Nephron (organoid): ENCODE measurements around the gene PTPRB.
A peak's percentile ranks its signal among the peaks of the same experiment; 100 is the strongest.

ENCODE experiments used
- H3K27ac Mint-ChIP-seq, 3 experiments: 2 replicates each; pipeline ENCODE4 v1.8.0; 2020; ENCODE audit warnings: mixed read lengths in 3 of 3, mild to moderate bottlenecking in 2 of 3, moderate library complexity in 1 of 3
- H3K27me3 Mint-ChIP-seq: 2 replicates; pipeline ENCODE4 v1.8.0; 2021; ENCODE audit warnings: low read depth, mild to moderate bottlenecking, moderate library complexity, mixed read lengths
- H3K36me3 Mint-ChIP-seq: 2 replicates; pipeline ENCODE4 v1.8.0; 2020; ENCODE audit warnings: low read depth, mixed read lengths
- H3K4me1 Mint-ChIP-seq: 2 replicates; pipeline ENCODE4 v1.8.0; 2020; ENCODE audit warnings: mixed read lengths
- H3K4me3 Mint-ChIP-seq, 3 experiments: 2 replicates each; pipeline ENCODE4 v1.8.0; 2020; ENCODE audit warnings: mild to moderate bottlenecking in 3 of 3, mixed read lengths in 3 of 3, moderate library complexity in 2 of 3
- H3K9me3 Mint-ChIP-seq: 2 replicates; pipeline ENCODE4 v1.8.0; 2020; ENCODE audit warnings: mixed read lengths
- CTCF ChIP-seq, 3 experiments: fragments of 200-600 bp; sonication (generic); IDR thresholded peaks; one replicate each; pipeline ENCODE4 v1.5.0; 2021; ENCODE audit warnings: antibody characterized with exemption in 3 of 3; ENCODE audit not compliant: unreplicated experiment in 3 of 3

PTPRB gene

GRCh38 chr12:70627677-70628076, 9.6 kb downstream of the PTPRB start:
- peaks cover 10% of the 10 kb centered on the region for H3K9me3 Mint-ChIP-seq
- no peaks in the 10 kb centered on the region for H3K36me3 Mint-ChIP-seq
- no peak for TF ChIP-seq CTCF (IDR thresholded peaks at IDR 0.05; ENCODE audit: unreplicated experiment in 3 of 3)
- H3K27me3 Mint-ChIP-seq = peaks cover 10% of the 10 kb centered on the region
- no peaks in the 10 kb centered on the region for H3K4me1 Mint-ChIP-seq
- H3K4me3 Mint-ChIP-seq = no peak overlapping the region
- no peak overlapping the region for H3K27ac Mint-ChIP-seq

GRCh38 chr12:70626180-70626579, 11.0 kb downstream of the PTPRB start:
- Mint-ChIP-seq H3K4me3 (no peak overlapping the region), H3K4me1 (no peaks in the 10 kb centered on the region), H3K36me3 (no peaks in the 10 kb centered on the region), H3K27ac (no peak overlapping the region), H3K27me3 (peaks cover 10% of the 10 kb centered on the region), H3K9me3 (peaks cover 10% of the 10 kb centered on the region)
- TF ChIP-seq CTCF (IDR thresholded peaks at IDR 0.05; ENCODE audit: unreplicated experiment in 3 of 3) = no peak

- no peak overlapping the region for H3K4me3 Mint-ChIP-seq
- H3K27me3 Mint-ChIP-seq = no peaks in the 10 kb centered on the region
- no peaks in the 10 kb centered on the region for H3K9me3 Mint-ChIP-seq
Measured at GRCh38 chr12:70619471-70620152, 17.6 kb downstream of the PTPRB start.

GRCh38 chr12:70618371-70618770, 18.9 kb downstream of the PTPRB start:
- no peak overlapping the region for H3K27ac Mint-ChIP-seq
- no peaks in the 10 kb centered on the region for H3K9me3 Mint-ChIP-seq
- H3K4me1 Mint-ChIP-seq = peaks cover 6% of the 10 kb centered on the region
- no peaks in the 10 kb centered on the region for H3K36me3 Mint-ChIP-seq
- no peaks in the 10 kb centered on the region for H3K27me3 Mint-ChIP-seq
- no peak for TF ChIP-seq CTCF (IDR thresholded peaks at IDR 0.05; ENCODE audit: unreplicated experiment in 3 of 3)
- no peak overlapping the region for H3K4me3 Mint-ChIP-seq

More at GRCh38 chr12:70619471-70620152, 17.6 kb downstream of the PTPRB start:
- no peaks in the 10 kb centered on the region for H3K36me3 Mint-ChIP-seq
- peaks cover 6% of the 10 kb centered on the region for H3K4me1 Mint-ChIP-seq
- no peak overlapping the region for H3K27ac Mint-ChIP-seq
- TF ChIP-seq CTCF (IDR thresholded peaks at IDR 0.05; ENCODE audit: unreplicated experiment in 3 of 3) = no peak

- Mint-ChIP-seq H3K4me1 (peaks cover 6% of the 10 kb centered on the region), H3K9me3 (no peaks in the 10 kb centered on the region), H3K27me3 (peaks cover 5% of the 10 kb centered on the region), H3K36me3 (no peaks in the 10 kb centered on the region), H3K27ac (peak overlapping the region in 1 of 3 experiments; percentile 4), H3K4me3 (no peak overlapping the region)
- TF ChIP-seq CTCF (IDR thresholded peaks at IDR 0.05; ENCODE audit: unreplicated experiment in 3 of 3) = no peak
Measured at GRCh38 chr12:70617450-70617849, 19.8 kb downstream of the PTPRB start.
